ENCODE data around the gene NPTX2. TPM values are rescaled to one million over a fixed set of nuclear protein-coding genes. Genes with fewer than 3 reads are reported as not detected.

Gene NPTX2
- total and polyA plus RNA-seq, 10 of the 15 experiments (the other 5 are each of a cell fraction or from before 2014, with no cell fraction given): 0.04 TPM; not detected in 9

DNA sequence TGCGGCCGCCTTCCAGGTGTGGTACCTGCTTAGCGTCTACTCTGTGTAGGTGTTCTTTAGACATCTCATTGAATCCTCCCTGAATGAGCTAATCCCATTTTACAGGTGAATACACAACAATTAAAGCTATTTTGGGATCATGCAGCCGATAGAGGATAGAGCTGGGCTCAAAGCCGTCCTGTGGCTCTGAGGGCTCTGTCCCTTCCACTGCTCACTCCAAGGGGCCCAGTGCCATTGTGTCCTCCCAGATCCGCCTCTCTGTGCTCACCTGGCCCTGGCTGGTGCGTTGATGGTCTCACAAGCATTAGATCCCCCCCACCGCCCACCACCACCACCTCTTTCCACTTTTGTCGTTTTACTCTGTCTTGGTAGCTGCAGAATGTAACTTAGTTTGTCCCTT is 13.1 kb downstream of the NPTX2 start:
- WGBS (ENCODE audit: insufficient coverage, insufficient replicate concordance, low lambda C conversion rate, missing lambda C conversion rate): 24% methylated on average over 8 of the region's 9 CpGs
- ATAC-seq (no peak), FAIRE-seq (no peak), DNase-seq (ENCODE audit: low read depth, low spot score) (no peak)
- Histone ChIP-seq H3K4me3 (no peak overlapping the region), H3K9me3 (replicated peaks; ENCODE audit: control insufficient read depth, insufficient read depth, low read length) (no peaks in the 10 kb centered on the region; the same call in 2 of the 3 replicates), H3K27ac (ENCODE audit: control insufficient read depth, insufficient read depth) (no peak overlapping the region), H4K20me1 (ENCODE audit: control insufficient read depth, insufficient read depth) (no peaks in the 10 kb centered on the region), H3K79me2 (ENCODE audit: control insufficient read depth, insufficient read depth, low read length) (no peaks in the 10 kb centered on the region), H3K36me3 (ENCODE audit: control insufficient read depth in 2 of 2, insufficient read depth in 2 of 2, low read length in 1 of 2) (no peaks in the 10 kb centered on the region), H3K4me2 (ENCODE audit: control insufficient read depth, insufficient read depth) (no peak overlapping the region), H2AFZ (ENCODE audit: control insufficient read depth, low read depth, low read length) (no peak overlapping the region), H3K4me1 (ENCODE audit: control insufficient read depth, insufficient read depth, low read length) (no peaks in the 10 kb centered on the region), H3K27me3 (replicated peaks in 1 of 2; ENCODE audit: control insufficient read depth in 2 of 2, insufficient read depth in 2 of 2, low read length in 1 of 2) (no peaks in the 10 kb centered on the region; a peak in 2 of 4 replicates), H3K9ac (ENCODE audit: control insufficient read depth, insufficient read depth, low read length) (no peak overlapping the region)
- ChIA-PET RAD21 (ENCODE audit: unreplicated experiment) (interaction anchor here (1.3 kb wide), 1 partner anchor 12 kb away, joined by 3 read pairs; no protein-coding TSS in a partner anchor), SMC1A (ENCODE audit: uncharacterized antibody, unreplicated experiment) (no interaction called here), CTCF (no interaction called here), POLR2A (no interaction called here)
- intact Hi-C loops (cut with micrococcal nuclease; ENCODE audit: unreplicated experiment) (no loop called here), in situ Hi-C loops (cut with MboI) (no loop called here)
- BruUV-seq (replicated peaks): no TSS peak
- no peak for TF ChIP-seq HCFC1 (IDR thresholded peaks at IDR 0.05; ENCODE audit: low read length)
- no peak for TF ChIP-seq RAD51 (IDR thresholded peaks at IDR 0.05)
- TF ChIP-seq NRF1 (conservative IDR thresholded peaks at IDR 0.05; ENCODE audit: low read depth, low read length): no peak
- no peak for TF ChIP-seq NR2C1 (IDR thresholded peaks at IDR 0.05)
- no peak for TF ChIP-seq SUZ12 (IDR thresholded peaks at IDR 0.05; ENCODE audit: unreplicated experiment)

GRCh38 chr7:98630770-98631169 is 13.7 kb downstream of the NPTX2 start:
- Histone ChIP-seq H3K4me2 (ENCODE audit: control insufficient read depth, insufficient read depth) (no peak overlapping the region), H2AFZ (ENCODE audit: control insufficient read depth, low read depth, low read length) (no peak overlapping the region), H3K4me3 (no peak overlapping the region), H3K27me3 (replicated peaks in 1 of 2; ENCODE audit: control insufficient read depth in 2 of 2, insufficient read depth in 2 of 2, low read length in 1 of 2) (no peaks in the 10 kb centered on the region; a peak in 2 of 4 replicates), H3K9ac (ENCODE audit: control insufficient read depth, insufficient read depth, low read length) (no peak overlapping the region), H3K4me1 (ENCODE audit: control insufficient read depth, insufficient read depth, low read length) (no peaks in the 10 kb centered on the region), H3K9me3 (replicated peaks; ENCODE audit: control insufficient read depth, insufficient read depth, low read length) (no peaks in the 10 kb centered on the region; the same call in 2 of the 3 replicates), H4K20me1 (ENCODE audit: control insufficient read depth, insufficient read depth) (no peaks in the 10 kb centered on the region), H3K36me3 (ENCODE audit: control insufficient read depth in 2 of 2, insufficient read depth in 2 of 2, low read length in 1 of 2) (no peaks in the 10 kb centered on the region), H3K27ac (ENCODE audit: control insufficient read depth, insufficient read depth) (no peak overlapping the region), H3K79me2 (ENCODE audit: control insufficient read depth, insufficient read depth, low read length) (no peaks in the 10 kb centered on the region)
- FAIRE-seq (no peak), DNase-seq (ENCODE audit: low read depth, low spot score) (no peak), ATAC-seq (no peak)
- in situ Hi-C loops (cut with MboI): no loop called here
- RAD21 ChIA-PET (ENCODE audit: unreplicated experiment): no interaction called here
- CTCF ChIA-PET: no interaction called here
- 10% methylated on average over 3 of the region's 3 CpGs for WGBS (ENCODE audit: insufficient coverage, insufficient replicate concordance, low lambda C conversion rate, missing lambda C conversion rate)
- intact Hi-C loops (cut with micrococcal nuclease; ENCODE audit: unreplicated experiment): no loop called here
- POLR2A ChIA-PET: no interaction called here
- BruUV-seq (replicated peaks): no TSS peak
- SMC1A ChIA-PET (ENCODE audit: uncharacterized antibody, unreplicated experiment): no interaction called here
- TF ChIP-seq, protein P1, sequence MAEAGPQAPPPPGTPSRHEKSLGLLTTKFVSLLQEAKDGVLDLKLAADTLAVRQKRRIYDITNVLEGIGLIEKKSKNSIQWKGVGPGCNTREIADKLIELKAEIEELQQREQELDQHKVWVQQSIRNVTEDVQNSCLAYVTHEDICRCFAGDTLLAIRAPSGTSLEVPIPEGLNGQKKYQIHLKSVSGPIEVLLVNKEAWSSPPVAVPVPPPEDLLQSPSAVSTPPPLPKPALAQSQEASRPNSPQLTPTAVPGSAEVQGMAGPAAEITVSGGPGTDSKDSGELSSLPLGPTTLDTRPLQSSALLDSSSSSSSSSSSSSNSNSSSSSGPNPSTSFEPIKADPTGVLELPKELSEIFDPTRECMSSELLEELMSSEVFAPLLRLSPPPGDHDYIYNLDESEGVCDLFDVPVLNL (IDR thresholded peaks at IDR 0.05; ENCODE audit: low read depth, low read length): no peak
- TF ChIP-seq BACH1 (IDR thresholded peaks at IDR 0.05; ENCODE audit: borderline replicate concordance) (no peak), NFYA (IDR thresholded peaks at IDR 0.05; ENCODE audit: borderline replicate concordance, low read depth, low read length) (no peak), SUPT20H (IDR thresholded peaks at IDR 0.05; ENCODE audit: borderline replicate concordance, control insufficient read depth, low read depth, low read length) (no peak), MYC (IDR thresholded peaks at IDR 0.05; ENCODE audit: insufficient read depth, insufficient read length, insufficient replicate concordance, low read length, severe bottlenecking) (no peak), STAT3 (IDR thresholded peaks at IDR 0.05; ENCODE audit: low read depth, low read length) (no peak), RUNX3 (IDR thresholded peaks at IDR 0.05; ENCODE audit: low read length) (no peak), KDM1A (IDR thresholded peaks at IDR 0.05; ENCODE audit: borderline replicate concordance) (no peak), KAT2A (conservative IDR thresholded peaks at IDR 0.05; ENCODE audit: control insufficient read depth, low read depth, low read length) (no peak)
- TF ChIP-seq, protein P2, sequence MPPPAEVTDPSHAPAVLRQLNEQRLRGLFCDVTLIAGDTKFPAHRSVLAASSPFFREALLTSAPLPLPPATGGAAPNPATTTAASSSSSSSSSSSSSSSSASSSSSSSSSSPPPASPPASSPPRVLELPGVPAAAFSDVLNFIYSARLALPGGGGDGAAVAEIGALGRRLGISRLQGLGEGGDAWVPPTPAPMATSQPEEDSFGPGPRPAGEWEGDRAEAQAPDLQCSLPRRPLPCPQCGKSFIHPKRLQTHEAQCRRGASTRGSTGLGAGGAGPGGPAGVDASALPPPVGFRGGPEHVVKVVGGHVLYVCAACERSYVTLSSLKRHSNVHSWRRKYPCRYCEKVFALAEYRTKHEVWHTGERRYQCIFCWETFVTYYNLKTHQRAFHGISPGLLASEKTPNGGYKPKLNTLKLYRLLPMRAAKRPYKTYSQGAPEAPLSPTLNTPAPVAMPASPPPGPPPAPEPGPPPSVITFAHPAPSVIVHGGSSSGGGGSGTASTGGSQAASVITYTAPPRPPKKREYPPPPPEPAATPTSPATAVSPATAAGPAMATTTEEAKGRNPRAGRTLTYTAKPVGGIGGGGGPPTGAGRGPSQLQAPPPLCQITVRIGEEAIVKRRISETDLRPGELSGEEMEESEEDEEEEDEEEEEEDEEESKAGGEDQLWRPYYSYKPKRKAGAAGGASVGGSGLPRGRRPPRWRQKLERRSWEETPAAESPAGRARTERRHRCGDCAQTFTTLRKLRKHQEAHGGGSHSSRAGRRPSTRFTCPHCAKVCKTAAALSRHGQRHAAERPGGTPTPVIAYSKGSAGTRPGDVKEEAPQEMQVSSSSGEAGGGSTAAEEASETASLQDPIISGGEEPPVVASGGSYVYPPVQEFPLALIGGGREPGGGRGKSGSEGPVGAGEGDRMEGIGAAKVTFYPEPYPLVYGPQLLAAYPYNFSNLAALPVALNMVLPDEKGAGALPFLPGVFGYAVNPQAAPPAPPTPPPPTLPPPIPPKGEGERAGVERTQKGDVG (CRISPR knock-in tag; IDR thresholded peaks at IDR 0.05): no peak
